ENCODE data around the gene CSMD2. TPM values are rescaled to one million over a fixed set of nuclear protein-coding genes. Genes with fewer than 3 reads are reported as not detected.

Gene CSMD2
- total RNA-seq, 2 experiments from 2014 or later = not detected

GRCh38 chr1:33617451-33617850 lies 547.6 kb downstream of the CSMD2 start:
- no peak overlapping the region for H3K27ac ChIP-seq (ENCODE audit: low read depth, low read length, poor library complexity, severe bottlenecking)
- CTCF ChIA-PET (ENCODE audit: unreplicated experiment) = no interaction called here
- TF ChIP-seq CTCF (conservative IDR thresholded peaks at IDR 0.05; ENCODE audit: low read length) (no peak), EZH2phosphoT487 (IDR thresholded peaks at IDR 0.05; ENCODE audit: borderline replicate concordance, low read depth, low read length) (no peak)
- H2AFZ ChIP-seq (ENCODE audit: low read length) = no peak overlapping the region
- H3K4me1 ChIP-seq (ENCODE audit: insufficient read depth, low read length, poor library complexity, severe bottlenecking) = no peaks in the 10 kb centered on the region
- no TSS peak for BruUV-seq (replicated peaks)
- H3K36me3 ChIP-seq (ENCODE audit: insufficient read depth, low read length) = no peaks in the 10 kb centered on the region
- no peak for DNase-seq (ENCODE audit: low spot score)
- POLR2A ChIA-PET = no interaction called here
- no peak overlapping the region for H3K4me3 ChIP-seq (ENCODE audit: low read depth, low read length, poor library complexity, severe bottlenecking)
- H4K20me1 ChIP-seq (ENCODE audit: insufficient read depth, low read length) = no peaks in the 10 kb centered on the region
- H3K9me3 ChIP-seq (ENCODE audit: low read length) = no peaks in the 10 kb centered on the region
- no peaks in the 10 kb centered on the region for H3K9me2 ChIP-seq (ENCODE audit: insufficient read depth, low read length)
- intact Hi-C loops (cut with micrococcal nuclease; ENCODE audit: unreplicated experiment) = loop anchor here (10.0 kb wide), 1 partner anchor 323 kb away; no protein-coding TSS in a partner anchor
- H3K79me2 ChIP-seq (ENCODE audit: insufficient read depth, low read depth, low read length) = no peaks in the 10 kb centered on the region
- H3K4me2 ChIP-seq (ENCODE audit: low read length) = no peak overlapping the region

GRCh38 chr1:33616780-33617179 lies 548.2 kb downstream of the CSMD2 start:
- POLR2A ChIA-PET = no interaction called here
- TF ChIP-seq CTCF (conservative IDR thresholded peaks at IDR 0.05; ENCODE audit: low read length) (no peak), EZH2phosphoT487 (IDR thresholded peaks at IDR 0.05; ENCODE audit: borderline replicate concordance, low read depth, low read length) (no peak)
- Histone ChIP-seq H3K36me3 (ENCODE audit: insufficient read depth, low read length) (no peaks in the 10 kb centered on the region), H3K9me2 (ENCODE audit: insufficient read depth, low read length) (no peaks in the 10 kb centered on the region), H3K79me2 (ENCODE audit: insufficient read depth, low read depth, low read length) (no peaks in the 10 kb centered on the region), H3K4me3 (ENCODE audit: low read depth, low read length, poor library complexity, severe bottlenecking) (no peak overlapping the region), H4K20me1 (ENCODE audit: insufficient read depth, low read length) (no peaks in the 10 kb centered on the region), H2AFZ (ENCODE audit: low read length) (no peak overlapping the region), H3K4me1 (ENCODE audit: insufficient read depth, low read length, poor library complexity, severe bottlenecking) (no peaks in the 10 kb centered on the region), H3K27ac (ENCODE audit: low read depth, low read length, poor library complexity, severe bottlenecking) (no peak overlapping the region), H3K4me2 (ENCODE audit: low read length) (no peak overlapping the region), H3K9me3 (ENCODE audit: low read length) (no peaks in the 10 kb centered on the region)
- CTCF ChIA-PET (ENCODE audit: unreplicated experiment) = no interaction called here
- DNase-seq (ENCODE audit: low spot score) = no peak
- intact Hi-C loops (cut with micrococcal nuclease; ENCODE audit: unreplicated experiment) = loop anchor here (10.0 kb wide), 1 partner anchor 322 kb away; no protein-coding TSS in a partner anchor
- BruUV-seq (replicated peaks) = no TSS peak

- no peak overlapping the region for H3K4me2 ChIP-seq (ENCODE audit: low read length)
- no peaks in the 10 kb centered on the region for H3K9me2 ChIP-seq (ENCODE audit: insufficient read depth, low read length)
- H3K79me2 ChIP-seq (ENCODE audit: insufficient read depth, low read depth, low read length) = no peaks in the 10 kb centered on the region
- no peak for DNase-seq (ENCODE audit: low spot score)
- no peaks in the 10 kb centered on the region for H3K4me1 ChIP-seq (ENCODE audit: insufficient read depth, low read length, poor library complexity, severe bottlenecking)
- no peaks in the 10 kb centered on the region for H4K20me1 ChIP-seq (ENCODE audit: insufficient read depth, low read length)
- BruUV-seq (replicated peaks) = no TSS peak
- H3K4me3 ChIP-seq (ENCODE audit: low read depth, low read length, poor library complexity, severe bottlenecking) = no peak overlapping the region
- POLR2A ChIA-PET = no interaction called here
- H3K36me3 ChIP-seq (ENCODE audit: insufficient read depth, low read length) = no peaks in the 10 kb centered on the region
- CTCF ChIA-PET (ENCODE audit: unreplicated experiment) = no interaction called here
- intact Hi-C loops (cut with micrococcal nuclease; ENCODE audit: unreplicated experiment) = loop anchor here (10.0 kb wide), 1 partner anchor 321 kb away; no protein-coding TSS in a partner anchor
- no peak for TF ChIP-seq EZH2phosphoT487 (IDR thresholded peaks at IDR 0.05; ENCODE audit: borderline replicate concordance, low read depth, low read length)
- TF ChIP-seq CTCF (conservative IDR thresholded peaks at IDR 0.05; ENCODE audit: low read length) = no peak
- H2AFZ ChIP-seq (ENCODE audit: low read length) = no peak overlapping the region
- H3K9me3 ChIP-seq (ENCODE audit: low read length) = no peaks in the 10 kb centered on the region
- H3K27ac ChIP-seq (ENCODE audit: low read depth, low read length, poor library complexity, severe bottlenecking) = no peak overlapping the region
These were observed 549.5 kb downstream of the CSMD2 start for GRCh38 chr1:33615546-33615945.
